ENCODE measurements around the gene HSPB8. TPM values are rescaled to one million over a fixed set of nuclear protein-coding genes. Genes with fewer than 3 reads are reported as not detected.

Gene HSPB8
- total and polyA plus RNA-seq, 2 of the 8 experiments (the other 6 are each of a cell fraction or from before 2014, with no cell fraction given) = 11.7 to 28.2 TPM

GRCh38 chr12:119139448-119139847, 39.3 kb upstream of the HSPB8 start:
- Histone ChIP-seq H3K4me3 (ENCODE audit: extremely low read depth in 1 of 4, insufficient read depth in 2 of 4, low read depth in 3 of 4, low read length in 4 of 4) (no peak overlapping the region), H3K36me3 (ENCODE audit: control insufficient read depth in 2 of 4, insufficient read depth in 4 of 4, low read length in 3 of 4) (peaks cover 0 to 9% (median 2%) of the 10 kb centered on the region in 4 experiments; a peak in 2 of 8 replicates), H4K20me1 (replicated peaks in 1 of 2; ENCODE audit: control insufficient read depth in 1 of 2, insufficient read depth in 2 of 2, low read length in 2 of 2) (no peaks in the 10 kb centered on the region), H3K4ac (replicated peaks; ENCODE audit: insufficient read length, low read depth, low read length) (no peak overlapping the region), H3K23ac (ENCODE audit: insufficient read length) (no peak overlapping the region), H3K56ac (replicated peaks; ENCODE audit: insufficient read length, low read depth, low read length) (no peak overlapping the region), H3K9ac (replicated peaks in 1 of 4; ENCODE audit: extremely low read depth in 1 of 4, low read depth in 3 of 4, low read length in 3 of 4) (no peak overlapping the region), H4K5ac (ENCODE audit: insufficient read length, low read depth, low read length) (no peak overlapping the region), H3K18ac (ENCODE audit: extremely low read depth, low read length) (no peak overlapping the region), H3K4me2 (ENCODE audit: insufficient read depth in 1 of 2, low read depth in 2 of 2, low read length in 2 of 2) (no peak overlapping the region), H3K27ac (ENCODE audit: low read depth, low read length) (no peak overlapping the region), H3K14ac (ENCODE audit: insufficient read length) (no peak overlapping the region), H3K79me1 (ENCODE audit: low read depth, low read length) (no peaks in the 10 kb centered on the region), H3K4me1 (replicated peaks in 1 of 4; ENCODE audit: control insufficient read depth in 3 of 4, insufficient read depth in 4 of 4, low read length in 3 of 4) (no peaks in the 10 kb centered on the region), H2AFZ (ENCODE audit: low read length) (no peak overlapping the region), H2BK15ac (ENCODE audit: low read length) (no peak overlapping the region), H2BK20ac (ENCODE audit: low read length) (no peak overlapping the region), H2BK120ac (replicated peaks; ENCODE audit: low read depth, low read length) (no peak overlapping the region), H2BK5ac (ENCODE audit: low read depth, low read length) (no peak overlapping the region), H2BK12ac (ENCODE audit: low read depth, low read length) (no peak overlapping the region), H2AK5ac (ENCODE audit: low read depth, low read length) (no peak overlapping the region), H3K27me3 (replicated peaks in 1 of 4; ENCODE audit: control insufficient read depth in 3 of 4, extremely low read depth in 1 of 4, insufficient read depth in 3 of 4, low read length in 3 of 4) (no peaks in the 10 kb centered on the region), H3K79me2 (ENCODE audit: control insufficient read depth in 1 of 2, insufficient read depth in 2 of 2, low read length in 2 of 2) (no peaks in the 10 kb centered on the region), H3K9me3 (ENCODE audit: insufficient read depth in 2 of 2, low read depth in 1 of 2, low read length in 1 of 2) (peaks cover 0 to 4% of the 10 kb centered on the region in 2 experiments; a peak in 1 of 4 replicates), H4K8ac (ENCODE audit: extremely low read depth, insufficient read depth, low read length) (no peak overlapping the region), H3K23me2 (ENCODE audit: low read depth, low read length) (no peaks in the 10 kb centered on the region), H4K91ac (replicated peaks; ENCODE audit: insufficient read length, low read length) (no peak overlapping the region)
- no peak for TF ChIP-seq HDAC2 (IDR thresholded peaks at IDR 0.05; ENCODE audit: borderline replicate concordance in 1 of 2, low read depth in 2 of 2, low read length in 2 of 2)
- no peak for TF ChIP-seq TCF12 (IDR thresholded peaks at IDR 0.05; ENCODE audit: low read depth, low read length)
- TF ChIP-seq, protein P1, sequence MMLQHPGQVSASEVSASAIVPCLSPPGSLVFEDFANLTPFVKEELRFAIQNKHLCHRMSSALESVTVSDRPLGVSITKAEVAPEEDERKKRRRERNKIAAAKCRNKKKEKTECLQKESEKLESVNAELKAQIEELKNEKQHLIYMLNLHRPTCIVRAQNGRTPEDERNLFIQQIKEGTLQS (IDR thresholded peaks at IDR 0.05; ENCODE audit: insufficient read depth, low read depth, low read length) = no peak
- no peak for TF ChIP-seq SIRT6 (IDR thresholded peaks at IDR 0.05; ENCODE audit: low read length)
- TF ChIP-seq, protein P2, sequence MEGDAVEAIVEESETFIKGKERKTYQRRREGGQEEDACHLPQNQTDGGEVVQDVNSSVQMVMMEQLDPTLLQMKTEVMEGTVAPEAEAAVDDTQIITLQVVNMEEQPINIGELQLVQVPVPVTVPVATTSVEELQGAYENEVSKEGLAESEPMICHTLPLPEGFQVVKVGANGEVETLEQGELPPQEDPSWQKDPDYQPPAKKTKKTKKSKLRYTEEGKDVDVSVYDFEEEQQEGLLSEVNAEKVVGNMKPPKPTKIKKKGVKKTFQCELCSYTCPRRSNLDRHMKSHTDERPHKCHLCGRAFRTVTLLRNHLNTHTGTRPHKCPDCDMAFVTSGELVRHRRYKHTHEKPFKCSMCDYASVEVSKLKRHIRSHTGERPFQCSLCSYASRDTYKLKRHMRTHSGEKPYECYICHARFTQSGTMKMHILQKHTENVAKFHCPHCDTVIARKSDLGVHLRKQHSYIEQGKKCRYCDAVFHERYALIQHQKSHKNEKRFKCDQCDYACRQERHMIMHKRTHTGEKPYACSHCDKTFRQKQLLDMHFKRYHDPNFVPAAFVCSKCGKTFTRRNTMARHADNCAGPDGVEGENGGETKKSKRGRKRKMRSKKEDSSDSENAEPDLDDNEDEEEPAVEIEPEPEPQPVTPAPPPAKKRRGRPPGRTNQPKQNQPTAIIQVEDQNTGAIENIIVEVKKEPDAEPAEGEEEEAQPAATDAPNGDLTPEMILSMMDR (IDR thresholded peaks at IDR 0.05; ENCODE audit: control extremely low read depth in 1 of 3, insufficient read depth in 1 of 3, low read depth in 1 of 3, low read length in 3 of 3) = no peak
- DNase-seq (ENCODE audit: low read depth in 1 of 2, low spot score in 2 of 2) (no peak), FAIRE-seq (no peak)
- 94% methylated on average over 2 of the region's 2 CpGs; no CpG with 5 or more reads in 1 of the 2 experiments for WGBS, 2 experiments (ENCODE audit: extremely low coverage in 1 of 2, insufficient coverage in 1 of 2, insufficient read length in 1 of 2, insufficient replicate concordance in 2 of 2, low coverage in 1 of 2, low lambda C conversion rate in 2 of 2, missing lambda C conversion rate in 1 of 2)
- ChIA-PET POLR2A (ENCODE audit: partially characterized antibody) (interaction anchor here (0.7 kb wide), 1 partner anchor 322 kb away, joined by 3 read pairs; no protein-coding TSS in a partner anchor), CTCF (ENCODE audit: partially characterized antibody) (interaction anchor here (0.8 to 3.1 kb wide), 5 partner anchors 13 to 273 kb away, joined by 3 to 16 read pairs (median 3); no protein-coding TSS in a partner anchor)

Measured in H1 (cell line).